GM23338 (cell line): Measurements from ENCODE around the gene PTPRB. TPM values are rescaled to one million over a fixed set of nuclear protein-coding genes. Genes with fewer than 3 reads are reported as not detected.

Experiments used
- ATAC-seq: fragments of 200-7000 bp; cut with Tn5 transposase; 3 replicates; pipeline ENCODE4 v1.9.1; 2020
- DNase-seq: peaks from one replicate; pipeline ENCODE4 v3.0.0-alpha.2; 2015; ENCODE audit warnings: low spot score
- H2AFZ ChIP-seq: fragments of 200-600 bp; sonication (generic); 2 replicates; pipeline ENCODE4 v1.8.0; 2016; ENCODE audit warnings: antibody characterized with exemption, mild to moderate bottlenecking, moderate library complexity
- H3F3A ChIP-seq: fragments of 200-600 bp; sonication (generic); replicated peaks from 2 replicates; pipeline ENCODE4 v1.8.0; 2017; ENCODE audit warnings: antibody characterized with exemption, mixed run types, low read depth
- H3K27ac ChIP-seq: fragments of 200-600 bp; sonication (generic); 2 replicates; pipeline ENCODE4 v1.6.1; 2016; ENCODE audit warnings: low read depth
- H3K27me3 ChIP-seq: fragments of 200-600 bp; sonication (generic); 2 replicates; pipeline ENCODE4 v1.8.0; 2016; ENCODE audit warnings: mild to moderate bottlenecking, mixed run types, moderate library complexity; ENCODE audit not compliant: insufficient read depth
- H3K36me3 ChIP-seq: fragments of 200-600 bp; sonication (generic); 2 replicates; pipeline ENCODE4 v1.8.0; 2016; ENCODE audit warnings: mild to moderate bottlenecking; ENCODE audit not compliant: insufficient read depth
- H3K4me1 ChIP-seq: fragments of 200-600 bp; sonication (generic); 2 replicates; pipeline ENCODE4 v1.8.0; 2016; ENCODE audit warnings: mild to moderate bottlenecking, moderate library complexity; ENCODE audit not compliant: insufficient read depth
- H3K4me2 ChIP-seq: fragments of 200-600 bp; sonication (generic); 2 replicates; pipeline ENCODE4 v1.7.1; 2017; ENCODE audit warnings: mixed run types
- H3K4me3 ChIP-seq: fragments of 200-600 bp; sonication (generic); 2 replicates; pipeline ENCODE4 v1.6.1; 2016; ENCODE audit warnings: mixed run types
- H3K79me2 ChIP-seq: fragments of 200-600 bp; sonication (generic); replicated peaks from 2 replicates; pipeline ENCODE4 v1.8.0; 2017; ENCODE audit warnings: mild to moderate bottlenecking; ENCODE audit not compliant: insufficient read depth
- H3K9me2 ChIP-seq: fragments of 200-600 bp; sonication (generic); 2 replicates; pipeline ENCODE4 v1.8.0; 2017; ENCODE audit not compliant: insufficient read depth
- H4K20me1 ChIP-seq: fragments of 200-600 bp; sonication (generic); replicated peaks from 2 replicates; pipeline ENCODE4 v1.8.0; 2017; ENCODE audit warnings: mild to moderate bottlenecking; ENCODE audit not compliant: insufficient read depth
- H3K27ac Mint-ChIP-seq: 2 replicates; pipeline ENCODE4 v1.8.0; 2020; ENCODE audit warnings: inconsistent platforms, mild to moderate bottlenecking, moderate library complexity, mixed read lengths
- H3K27me3 Mint-ChIP-seq: 3 replicates; pipeline ENCODE4 v1.8.0; 2022; ENCODE audit warnings: low read depth, mild to moderate bottlenecking, moderate library complexity, mixed read lengths, inconsistent platforms; ENCODE audit not compliant: insufficient read depth, poor library complexity
- H3K36me3 Mint-ChIP-seq: 3 replicates; pipeline ENCODE4 v1.8.0; 2021; ENCODE audit warnings: low read depth, mild to moderate bottlenecking, inconsistent platforms, moderate library complexity, mixed read lengths
- H3K4me1 Mint-ChIP-seq: 3 replicates; pipeline ENCODE4 v1.8.0; 2020; ENCODE audit warnings: mild to moderate bottlenecking, inconsistent platforms, mixed read lengths
- H3K4me3 Mint-ChIP-seq: 3 replicates; pipeline ENCODE4 v1.8.0; 2021; ENCODE audit warnings: moderate library complexity, mild to moderate bottlenecking, inconsistent platforms, mixed read lengths
- H3K9me3 Mint-ChIP-seq: 3 replicates; pipeline ENCODE4 v1.8.0; 2020; ENCODE audit warnings: moderate library complexity, mild to moderate bottlenecking, inconsistent platforms, mixed read lengths
- CREB1 ChIP-seq: fragments of 250-450 bp; sonication (Bioruptor Pico); IDR thresholded peaks from 2 replicates; pipeline ENCODE4 v1.5.0; 2020; ENCODE audit warnings: low read depth, mild to moderate bottlenecking, moderate library complexity
- CTCF ChIP-seq, 2 experiments: fragments of 200-600 bp in 1 of 2; sonication (generic) in 1 of 2; conservative IDR thresholded peaks; 2 replicates each; pipeline versions ENCODE4 v1.5.1 to v1.6.1; 2016 to 2017; ENCODE audit warnings: antibody characterized with exemption in 2 of 2, low read depth in 2 of 2, mild to moderate bottlenecking in 2 of 2, moderate library complexity in 1 of 2
- ETS1 ChIP-seq: IDR thresholded peaks from 2 replicates; pipeline ENCODE4 v1.6.1; 2016; ENCODE audit warnings: antibody characterized with exemption
- EZH2 ChIP-seq: fragments of 200-600 bp; sonication (generic); IDR thresholded peaks from one replicate; pipeline ENCODE4 v1.8.0; 2017; ENCODE audit warnings: antibody characterized with exemption, mild to moderate bottlenecking, low read depth; ENCODE audit not compliant: unreplicated experiment
- EZH2phosphoT487 ChIP-seq: fragments of 200-600 bp; sonication (generic); IDR thresholded peaks from one replicate; pipeline ENCODE4 v1.8.1; 2018; ENCODE audit warnings: antibody characterized with exemption; ENCODE audit not compliant: unreplicated experiment
- JUNB ChIP-seq: IDR thresholded peaks from one replicate; pipeline ENCODE4 v1.6.1; 2016; ENCODE audit warnings: antibody characterized with exemption; ENCODE audit not compliant: unreplicated experiment
- NANOG ChIP-seq: IDR thresholded peaks from 2 replicates; pipeline ENCODE4 v1.6.1; 2016; ENCODE audit warnings: antibody characterized with exemption, borderline replicate concordance
- POLR2AphosphoS5 ChIP-seq: IDR thresholded peaks from 2 replicates; pipeline ENCODE4 v1.6.1; 2016; ENCODE audit warnings: antibody characterized with exemption, low read depth
- REST ChIP-seq: IDR thresholded peaks from one replicate; pipeline ENCODE4 v1.6.1; 2018; ENCODE audit warnings: antibody characterized with exemption; ENCODE audit not compliant: unreplicated experiment
- STAT1 ChIP-seq: IDR thresholded peaks from one replicate; pipeline ENCODE4 v1.6.1; 2016; ENCODE audit warnings: antibody characterized with exemption; ENCODE audit not compliant: unreplicated experiment
- ZNF114 ChIP-seq: fragments of 250-450 bp; sonication (Bioruptor Pico); IDR thresholded peaks from 2 replicates; pipeline ENCODE4 v1.5.0; 2020; ENCODE audit warnings: mild to moderate bottlenecking, moderate library complexity
- ZNF331 ChIP-seq: fragments of 250-450 bp; sonication (Bioruptor Pico); IDR thresholded peaks from 2 replicates; pipeline ENCODE4 v1.5.0; 2020; ENCODE audit warnings: low read depth, mild to moderate bottlenecking, moderate library complexity
- polyA plus RNA-seq: library from polyadenylated mRNA; unstranded; fragments of >200 nt; fragmentation: Nextera tagmentation; extraction: Ambion mirVana; gene quantifications from 2 replicates; pipeline ENCODE4 v1.2.1, GENCODE V29; 2016
- total RNA-seq: library from RNA; depleted of rRNA; stranded (reverse); fragments of >200 nt; shearing (Covaris generic); gene quantifications from 2 replicates; pipeline ENCODE4 v1.2.3, GENCODE V29; 2014
- TF ChIP-seq, protein P1 (sequence below): fragments of 250-450 bp; sonication (Bioruptor Pico); IDR thresholded peaks from 2 replicates; pipeline ENCODE4 v1.5.0; 2020; ENCODE audit warnings: mild to moderate bottlenecking, moderate library complexity

PTPRB gene
- total and polyA plus RNA-seq, 2 experiments from 2014 or later: 0.13 to 1.7 TPM

DNA sequence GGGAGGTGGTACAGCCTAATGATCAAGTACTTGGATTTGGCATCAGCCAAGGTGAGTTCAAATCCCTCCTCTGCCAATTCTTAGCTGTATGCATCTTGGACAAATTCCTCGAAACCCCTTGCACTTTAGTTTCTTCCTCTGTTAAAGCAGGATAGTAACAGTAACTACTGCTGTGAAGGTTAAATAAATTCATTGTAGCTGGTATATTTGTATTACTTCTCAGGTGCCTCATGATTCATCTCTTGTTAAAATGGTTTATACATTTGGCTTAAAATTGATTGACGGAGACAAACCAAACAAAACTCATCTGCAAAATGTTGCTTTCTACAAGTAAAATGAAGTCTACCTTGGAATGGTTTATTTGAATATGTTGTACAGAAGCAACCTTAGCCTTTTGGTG, 2.3 kb upstream of the PTPRB start:
- Histone ChIP-seq H3K27me3 (no peaks in the 10 kb centered on the region), H3K9me2 (no peaks in the 10 kb centered on the region; the same call in 1 of the 2 replicates), H3K4me3 (no peak overlapping the region), H3K27ac (no peak overlapping the region), H3F3A (no peaks in the 10 kb centered on the region), H4K20me1 (no peaks in the 10 kb centered on the region), H3K36me3 (no peaks in the 10 kb centered on the region), H2AFZ (no peak overlapping the region), H3K4me1 (no peaks in the 10 kb centered on the region), H3K79me2 (no peaks in the 10 kb centered on the region), H3K4me2 (no peak overlapping the region)
- H3K4me3 Mint-ChIP-seq: no peak overlapping the region
- ATAC-seq (no peak), DNase-seq (no peak)
- H3K36me3 Mint-ChIP-seq: no peaks in the 10 kb centered on the region
- no peaks in the 10 kb centered on the region for H3K4me1 Mint-ChIP-seq
- H3K27me3 Mint-ChIP-seq: no peaks in the 10 kb centered on the region
- TF ChIP-seq, protein P1, sequence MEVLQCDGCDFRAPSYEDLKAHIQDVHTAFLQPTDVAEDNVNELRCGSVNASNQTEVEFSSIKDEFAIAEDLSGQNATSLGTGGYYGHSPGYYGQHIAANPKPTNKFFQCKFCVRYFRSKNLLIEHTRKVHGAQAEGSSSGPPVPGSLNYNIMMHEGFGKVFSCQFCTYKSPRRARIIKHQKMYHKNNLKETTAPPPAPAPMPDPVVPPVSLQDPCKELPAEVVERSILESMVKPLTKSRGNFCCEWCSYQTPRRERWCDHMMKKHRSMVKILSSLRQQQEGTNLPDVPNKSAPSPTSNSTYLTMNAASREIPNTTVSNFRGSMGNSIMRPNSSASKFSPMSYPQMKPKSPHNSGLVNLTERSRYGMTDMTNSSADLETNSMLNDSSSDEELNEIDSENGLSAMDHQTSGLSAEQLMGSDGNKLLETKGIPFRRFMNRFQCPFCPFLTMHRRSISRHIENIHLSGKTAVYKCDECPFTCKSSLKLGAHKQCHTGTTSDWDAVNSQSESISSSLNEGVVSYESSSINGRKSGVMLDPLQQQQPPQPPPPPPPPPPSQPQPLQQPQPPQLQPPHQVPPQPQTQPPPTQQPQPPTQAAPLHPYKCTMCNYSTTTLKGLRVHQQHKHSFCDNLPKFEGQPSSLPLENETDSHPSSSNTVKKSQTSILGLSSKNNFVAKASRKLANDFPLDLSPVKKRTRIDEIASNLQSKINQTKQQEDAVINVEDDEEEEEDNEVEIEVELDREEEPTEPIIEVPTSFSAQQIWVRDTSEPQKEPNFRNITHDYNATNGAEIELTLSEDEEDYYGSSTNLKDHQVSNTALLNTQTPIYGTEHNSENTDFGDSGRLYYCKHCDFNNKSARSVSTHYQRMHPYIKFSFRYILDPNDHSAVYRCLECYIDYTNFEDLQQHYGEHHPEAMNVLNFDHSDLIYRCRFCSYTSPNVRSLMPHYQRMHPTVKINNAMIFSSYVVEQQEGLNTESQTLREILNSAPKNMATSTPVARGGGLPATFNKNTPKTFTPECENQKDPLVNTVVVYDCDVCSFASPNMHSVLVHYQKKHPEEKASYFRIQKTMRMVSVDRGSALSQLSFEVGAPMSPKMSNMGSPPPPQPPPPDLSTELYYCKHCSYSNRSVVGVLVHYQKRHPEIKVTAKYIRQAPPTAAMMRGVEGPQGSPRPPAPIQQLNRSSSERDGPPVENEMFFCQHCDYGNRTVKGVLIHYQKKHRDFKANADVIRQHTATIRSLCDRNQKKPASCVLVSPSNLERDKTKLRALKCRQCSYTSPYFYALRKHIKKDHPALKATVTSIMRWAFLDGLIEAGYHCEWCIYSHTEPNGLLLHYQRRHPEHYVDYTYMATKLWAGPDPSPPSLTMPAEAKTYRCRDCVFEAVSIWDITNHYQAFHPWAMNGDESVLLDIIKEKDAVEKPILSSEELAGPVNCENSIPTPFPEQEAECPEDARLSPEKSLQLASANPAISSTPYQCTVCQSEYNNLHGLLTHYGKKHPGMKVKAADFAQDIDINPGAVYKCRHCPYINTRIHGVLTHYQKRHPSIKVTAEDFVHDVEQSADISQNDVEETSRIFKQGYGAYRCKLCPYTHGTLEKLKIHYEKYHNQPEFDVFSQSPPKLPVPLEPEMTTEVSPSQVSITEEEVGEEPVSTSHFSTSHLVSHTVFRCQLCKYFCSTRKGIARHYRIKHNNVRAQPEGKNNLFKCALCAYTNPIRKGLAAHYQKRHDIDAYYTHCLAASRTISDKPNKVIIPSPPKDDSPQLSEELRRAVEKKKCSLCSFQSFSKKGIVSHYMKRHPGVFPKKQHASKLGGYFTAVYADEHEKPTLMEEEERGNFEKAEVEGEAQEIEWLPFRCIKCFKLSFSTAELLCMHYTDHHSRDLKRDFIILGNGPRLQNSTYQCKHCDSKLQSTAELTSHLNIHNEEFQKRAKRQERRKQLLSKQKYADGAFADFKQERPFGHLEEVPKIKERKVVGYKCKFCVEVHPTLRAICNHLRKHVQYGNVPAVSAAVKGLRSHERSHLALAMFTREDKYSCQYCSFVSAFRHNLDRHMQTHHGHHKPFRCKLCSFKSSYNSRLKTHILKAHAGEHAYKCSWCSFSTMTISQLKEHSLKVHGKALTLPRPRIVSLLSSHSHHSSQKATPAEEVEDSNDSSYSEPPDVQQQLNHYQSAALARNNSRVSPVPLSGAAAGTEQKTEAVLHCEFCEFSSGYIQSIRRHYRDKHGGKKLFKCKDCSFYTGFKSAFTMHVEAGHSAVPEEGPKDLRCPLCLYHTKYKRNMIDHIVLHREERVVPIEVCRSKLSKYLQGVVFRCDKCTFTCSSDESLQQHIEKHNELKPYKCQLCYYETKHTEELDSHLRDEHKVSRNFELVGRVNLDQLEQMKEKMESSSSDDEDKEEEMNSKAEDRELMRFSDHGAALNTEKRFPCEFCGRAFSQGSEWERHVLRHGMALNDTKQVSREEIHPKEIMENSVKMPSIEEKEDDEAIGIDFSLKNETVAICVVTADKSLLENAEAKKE (CRISPR knock-in tag): no peak
- TF ChIP-seq ETS1 (no peak), ZNF114 (CRISPR knock-in tag) (no peak), STAT1 (no peak), REST (no peak), EZH2 (no peak), CTCF (conservative IDR thresholded peaks at IDR 0.05; ENCODE audit: low read depth in 2 of 2) (no peak), ZNF331 (no peak), JUNB (no peak), CREB1 (no peak), EZH2phosphoT487 (no peak), NANOG (no peak), POLR2AphosphoS5 (no peak)
- no peaks in the 10 kb centered on the region for H3K9me3 Mint-ChIP-seq
- no peak overlapping the region for H3K27ac Mint-ChIP-seq
